AG08395 (cell line): ENCODE measurements around the gene PAX7.

Source experiments
- DNase-seq: peaks from one replicate; pipeline ENCODE4 v3.0.0; 2012; ENCODE audit warnings: mixed read lengths, low spot score

The PAX7 gene

GRCh38 chr1:18641005-18641941 is 10.6 kb downstream of the PAX7 start:
- no peak for DNase-seq

GRCh38 chr1:18642278-18643095 is 11.8 kb downstream of the PAX7 start:
- no peak for DNase-seq

GRCh38 chr1:18643154-18644012 is 12.7 kb downstream of the PAX7 start:
- DNase-seq = peak; percentile 22

- no peak for DNase-seq
Observed at GRCh38 chr1:18644013-18644399, 13.4 kb downstream of the PAX7 start.

GRCh38 chr1:18644446-18644845 is 13.8 kb downstream of the PAX7 start:
- DNase-seq = no peak

- DNase-seq = no peak
Observed at GRCh38 chr1:18644973-18645746, 14.5 kb downstream of the PAX7 start.

GRCh38 chr1:18645747-18646090 is 15.1 kb downstream of the PAX7 start:
- DNase-seq = no peak

- no peak for DNase-seq
Observed at GRCh38 chr1:18646091-18646785, 15.6 kb downstream of the PAX7 start.

- no peak for DNase-seq
Observed at GRCh38 chr1:18646786-18647410, 16.3 kb downstream of the PAX7 start.

- DNase-seq = no peak
Observed at GRCh38 chr1:18647681-18648214, 17.1 kb downstream of the PAX7 start.

GRCh38 chr1:18649693-18650370 is 19.2 kb downstream of the PAX7 start:
- DNase-seq = no peak

- no peak for DNase-seq
Observed at GRCh38 chr1:18651713-18652112, 21.1 kb downstream of the PAX7 start.

GRCh38 chr1:18652791-18653190 is 22.1 kb downstream of the PAX7 start:
- no peak for DNase-seq

- no peak for DNase-seq
Observed at GRCh38 chr1:18653367-18653766, 22.7 kb downstream of the PAX7 start.

GRCh38 chr1:18653916-18654315 is 23.3 kb downstream of the PAX7 start:
- no peak for DNase-seq

- DNase-seq = no peak
Observed at GRCh38 chr1:18654599-18654998, 24.0 kb downstream of the PAX7 start.

GRCh38 chr1:18657506-18658201 is 27.0 kb downstream of the PAX7 start:
- no peak for DNase-seq

- DNase-seq = no peak
Observed at GRCh38 chr1:18658831-18659230, 28.2 kb downstream of the PAX7 start.
